ENCODE results near the gene ODAD4.

ODAD4 gene

DNA sequence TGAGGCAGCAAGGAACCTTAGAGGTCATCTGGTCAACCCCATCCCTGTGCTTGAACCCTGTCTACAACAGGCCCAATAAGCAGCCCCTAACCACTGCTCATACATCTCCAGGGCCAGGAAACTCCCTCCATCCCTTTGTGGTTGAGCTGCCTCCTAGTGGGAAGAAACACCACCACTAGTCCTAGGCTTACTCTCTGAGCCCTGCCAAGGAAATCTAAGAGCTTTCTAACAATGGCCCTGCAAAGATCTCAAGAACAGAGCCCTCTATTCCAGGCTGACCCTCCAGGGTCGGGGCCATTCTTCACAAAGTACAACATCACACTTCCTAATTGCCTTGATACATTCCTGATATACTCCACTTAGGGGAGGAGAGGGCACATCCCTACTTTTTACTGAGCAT lies 17.5 kb upstream of the ODAD4 start:
- Histone ChIP-seq H3K9me3 (ENCODE audit: control insufficient read depth, low read length) (no peaks in the 10 kb centered on the region), H3K79me2 (peaks cover 25% of the 10 kb centered on the region), H3K9ac (no peak overlapping the region), H3K27ac (no peak overlapping the region), H3K27me3 (ENCODE audit: control insufficient read depth, insufficient read depth, low read length) (no peaks in the 10 kb centered on the region), H3K36me3 (ENCODE audit: control insufficient read depth, insufficient read depth, low read length) (no peaks in the 10 kb centered on the region), H3K4me2 (ENCODE audit: low read length) (no peak overlapping the region), H2AFZ (no peak overlapping the region), H3K4me3 (ENCODE audit: low read depth, low read length) (no peak overlapping the region), H3K4me1 (no peaks in the 10 kb centered on the region)
- TF ChIP-seq CTCF (IDR thresholded peaks at IDR 0.05) = no peak

DNA sequence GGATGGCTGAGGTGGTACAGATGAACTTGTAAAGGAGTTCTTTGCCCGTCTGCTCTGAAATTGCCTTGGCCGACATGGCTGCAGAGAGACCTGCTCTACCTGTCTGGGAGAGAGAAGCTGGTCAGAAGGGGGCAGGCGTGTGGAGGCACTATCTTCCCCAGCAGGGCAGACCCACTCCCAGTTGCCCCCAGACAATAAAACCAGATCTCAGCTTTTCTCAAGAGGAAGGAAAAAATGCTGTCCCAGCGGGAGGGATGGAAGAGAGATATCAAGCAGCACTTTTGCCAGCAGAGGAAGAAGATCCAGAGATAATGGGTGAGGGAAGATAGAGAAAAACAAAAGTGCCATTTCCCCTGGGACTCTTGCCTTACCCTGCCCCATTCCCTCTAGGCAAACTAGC lies 16.6 kb upstream of the ODAD4 start:
- peaks cover 31% of the 10 kb centered on the region for H3K79me2 ChIP-seq
- H3K9ac ChIP-seq = no peak overlapping the region
- no peaks in the 10 kb centered on the region for H3K4me1 ChIP-seq
- H3K4me3 ChIP-seq (ENCODE audit: low read depth, low read length) = no peak overlapping the region
- H3K9me3 ChIP-seq (ENCODE audit: control insufficient read depth, low read length) = no peaks in the 10 kb centered on the region
- no peaks in the 10 kb centered on the region for H3K36me3 ChIP-seq (ENCODE audit: control insufficient read depth, insufficient read depth, low read length)
- no peak overlapping the region for H2AFZ ChIP-seq
- H3K27me3 ChIP-seq (ENCODE audit: control insufficient read depth, insufficient read depth, low read length) = no peaks in the 10 kb centered on the region
- no peak overlapping the region for H3K27ac ChIP-seq
- TF ChIP-seq CTCF (IDR thresholded peaks at IDR 0.05) = no peak
- no peak overlapping the region for H3K4me2 ChIP-seq (ENCODE audit: low read length)

DNA sequence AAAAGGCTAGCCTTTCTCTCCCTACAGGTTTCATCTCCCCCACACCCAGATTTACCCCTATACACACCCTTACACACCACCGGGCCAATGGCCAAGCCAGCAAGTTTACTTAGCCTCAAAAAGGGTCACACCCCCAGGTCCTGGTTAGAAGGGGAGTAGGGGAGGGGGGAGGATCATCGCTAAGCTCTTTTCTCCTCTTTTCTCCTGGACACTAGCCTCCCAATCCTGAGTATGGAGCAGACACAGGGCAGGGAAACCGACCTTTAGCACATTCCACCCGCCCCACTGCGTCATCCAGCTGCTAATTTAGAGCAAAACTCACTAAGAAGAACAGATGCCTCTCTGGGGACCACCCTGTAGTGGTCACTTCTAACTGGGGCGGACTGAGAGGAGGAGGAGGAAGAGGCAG lies 16.1 kb upstream of the ODAD4 start:
- H2AFZ ChIP-seq = no peak overlapping the region
- H3K36me3 ChIP-seq (ENCODE audit: control insufficient read depth, insufficient read depth, low read length) = no peaks in the 10 kb centered on the region
- TF ChIP-seq CTCF (IDR thresholded peaks at IDR 0.05) = no peak
- H3K9me3 ChIP-seq (ENCODE audit: control insufficient read depth, low read length) = no peaks in the 10 kb centered on the region
- no peak overlapping the region for H3K27ac ChIP-seq
- H3K4me2 ChIP-seq (ENCODE audit: low read length) = no peak overlapping the region
- no peaks in the 10 kb centered on the region for H3K4me1 ChIP-seq
- H3K27me3 ChIP-seq (ENCODE audit: control insufficient read depth, insufficient read depth, low read length) = no peaks in the 10 kb centered on the region
- peaks cover 31% of the 10 kb centered on the region for H3K79me2 ChIP-seq
- no peak overlapping the region for H3K4me3 ChIP-seq (ENCODE audit: low read depth, low read length)
- no peak overlapping the region for H3K9ac ChIP-seq

GRCh38 chr17:41915020-41915419 lies 15.4 kb upstream of the ODAD4 start:
- Histone ChIP-seq H3K4me2 (ENCODE audit: low read length) (no peak overlapping the region), H3K27ac (no peak overlapping the region), H3K9ac (no peak overlapping the region), H3K9me3 (ENCODE audit: control insufficient read depth, low read length) (no peaks in the 10 kb centered on the region), H3K4me1 (no peaks in the 10 kb centered on the region), H3K36me3 (ENCODE audit: control insufficient read depth, insufficient read depth, low read length) (no peaks in the 10 kb centered on the region), H3K79me2 (peaks cover 31% of the 10 kb centered on the region), H3K4me3 (ENCODE audit: low read depth, low read length) (no peak overlapping the region), H3K27me3 (ENCODE audit: control insufficient read depth, insufficient read depth, low read length) (no peaks in the 10 kb centered on the region), H2AFZ (no peak overlapping the region)
- no peak for TF ChIP-seq CTCF (IDR thresholded peaks at IDR 0.05)

GRCh38 chr17:41915566-41915965 lies 14.9 kb upstream of the ODAD4 start:
- Histone ChIP-seq H3K4me2 (ENCODE audit: low read length) (no peak overlapping the region), H3K79me2 (peaks cover 31% of the 10 kb centered on the region), H3K4me1 (no peaks in the 10 kb centered on the region), H3K36me3 (ENCODE audit: control insufficient read depth, insufficient read depth, low read length) (no peaks in the 10 kb centered on the region), H3K27me3 (ENCODE audit: control insufficient read depth, insufficient read depth, low read length) (no peaks in the 10 kb centered on the region), H3K27ac (no peak overlapping the region), H2AFZ (no peak overlapping the region), H3K9me3 (ENCODE audit: control insufficient read depth, low read length) (no peaks in the 10 kb centered on the region), H3K9ac (no peak overlapping the region), H3K4me3 (ENCODE audit: low read depth, low read length) (no peak overlapping the region)
- TF ChIP-seq CTCF (IDR thresholded peaks at IDR 0.05) = no peak

Measured in parathyroid adenoma (tissue), 2 donors.